Retinal pigment epithelial cell (primary cell): ENCODE results near the gene FAM53C.
"Not testable (repeated sequence)": the region's sequence is repeated elsewhere in the genome, so short reads cannot be mapped to it uniquely, and the experiment has no call there.

ENCODE experiments used
- DNase-seq: peaks from one replicate; pipeline ENCODE4 v3.0.0-alpha.2; 2010; ENCODE audit warnings: low read depth
- H3K4me3 ChIP-seq: 2 replicates; pipeline ENCODE4 v1.5.1; 2011; ENCODE audit warnings: mild to moderate bottlenecking, low read length, control low read depth, moderate library complexity
- CTCF ChIP-seq: conservative IDR thresholded peaks from 2 replicates; pipeline ENCODE4 v1.5.1; 2011; ENCODE audit warnings: low read depth, low read length, control low read depth, inconsistent platforms

FAM53C gene

GRCh38 chr5:138371454-138371853 lies 33.4 kb downstream of the FAM53C start:
- TF ChIP-seq CTCF, result no peak
- no peak for DNase-seq
- H3K4me3 ChIP-seq, result no peak overlapping the region

- no peak for TF ChIP-seq CTCF
- no peak for DNase-seq
- no peak overlapping the region for H3K4me3 ChIP-seq
These were observed 34.2 kb downstream of the FAM53C start for GRCh38 chr5:138372225-138372624.

- no peak for TF ChIP-seq CTCF
These were observed 34.6 kb downstream of the FAM53C start for GRCh38 chr5:138372653-138373052.

GRCh38 chr5:138382347-138382746 lies 44.3 kb downstream of the FAM53C start:
- no peak for TF ChIP-seq CTCF
- DNase-seq, result no peak
- no peak overlapping the region for H3K4me3 ChIP-seq

More at GRCh38 chr5:138372653-138373052, 34.6 kb downstream of the FAM53C start:
- no peak overlapping the region for H3K4me3 ChIP-seq
- DNase-seq, result no peak

GRCh38 chr5:138385660-138386059 lies 47.6 kb downstream of the FAM53C start:
- TF ChIP-seq CTCF, result no peak
- no peak overlapping the region for H3K4me3 ChIP-seq
- DNase-seq, result no peak

GRCh38 chr5:138386290-138386689 lies 48.2 kb downstream of the FAM53C start:
- H3K4me3 ChIP-seq, result no peak overlapping the region
- no peak for TF ChIP-seq CTCF
- no peak for DNase-seq

GRCh38 chr5:138389332-138389731 lies 51.3 kb downstream of the FAM53C start:
- TF ChIP-seq CTCF, result no peak
- no peak for DNase-seq
- no peak overlapping the region for H3K4me3 ChIP-seq

- not testable (repeated sequence) for DNase-seq, H3K4me3 ChIP-seq
These were observed 51.8 kb downstream of the FAM53C start for GRCh38 chr5:138389911-138390310.
